ENCODE measurements around the gene BRI3. TPM values are rescaled to one million over a fixed set of nuclear protein-coding genes. Genes with fewer than 3 reads are reported as not detected.
A peak's percentile ranks its signal among the peaks of the same experiment; 100 is the strongest.

The BRI3 gene
- total and polyA plus RNA-seq, 9 of the 15 experiments (the other 6 are each of a cell fraction or from before 2014, with no cell fraction given): 4.3 to 57.4 (median 18.6) TPM

- TF ChIP-seq ZBTB11 (CRISPR knock-in tag; IDR thresholded peaks at IDR 0.05) (peak in 2 of 3 experiments; percentile 28 to 44; a peak in 1 of 6 replicates), GTF3C2 (IDR thresholded peaks at IDR 0.05; ENCODE audit: borderline replicate concordance, extremely low read depth, insufficient read length) (no peak), HDAC3 (IDR thresholded peaks at IDR 0.05; ENCODE audit: borderline replicate concordance, partially characterized antibody) (no peak)
Measured at GRCh38 chr7:98249106-98249505, 32.4 kb upstream of the BRI3 start (continued).
